K562 (cell line): ENCODE data around the gene ECHDC3. TPM values are rescaled to one million over a fixed set of nuclear protein-coding genes. Genes with fewer than 3 reads are reported as not detected.

Experiments
- DDX20 ChIP-seq: fragments of 450-650 bp; IDR thresholded peaks from 2 replicates; pipeline ENCODE4 v1.6.1; 2016; ENCODE audit warnings: missing genetic modification characterization, low read depth, mild to moderate bottlenecking, missing compliant biosample characterization, moderate library complexity
- DIDO1 ChIP-seq: fragments of 450-650 bp; IDR thresholded peaks from 2 replicates; pipeline ENCODE4 v1.6.1; 2016; ENCODE audit warnings: low read depth, missing biosample characterization, missing genetic modification characterization
- polyA plus RNA-seq, 8 experiments: library from polyadenylated mRNA; depleted of rRNA in 4 of 8; stranded (reverse) in 5 of 8; unstranded in 3 of 8; fragments of >200 nt; fragmentation: Nextera tagmentation in 2 of 8; fragmentation: Illumina TruSeq in 1 of 8; extraction: Ambion mirVana in 2 of 8; extraction: Trizol in 1 of 8; gene quantifications; 2 replicates each; pipeline versions ENCODE4 v1.2.1 to v1.2.3, GENCODE V29; 2011 to 2014; ENCODE audit warnings: inconsistent platforms in 1 of 8, missing spikeins in 1 of 8
- total RNA-seq, 7 experiments: library from RNA; depleted of rRNA in 6 of 7; stranded (reverse); fragments of >200 nt in 6 of 7; fragmentation: Illumina TruSeq in 2 of 7; extraction: Trizol in 2 of 7; gene quantifications; 2 replicates each; pipeline versions ENCODE4 v1.2.1 to v1.2.3, GENCODE V29; 2011 to 2021; ENCODE audit warnings: low replicate concordance in 1 of 7
- TF ChIP-seq, protein P1 (sequence below): fragments of 250-450 bp; sonication (Bioruptor Pico); IDR thresholded peaks from 2 replicates; pipeline ENCODE4 v1.4.0; 2020; ENCODE audit warnings: mild to moderate bottlenecking, moderate library complexity
- TF ChIP-seq, protein P2 (sequence below): fragments of 450-650 bp; IDR thresholded peaks from one replicate; pipeline ENCODE4 v1.6.1; 2018; ENCODE audit warnings: mild to moderate bottlenecking, moderate library complexity; ENCODE audit not compliant: partially characterized antibody

Gene ECHDC3
- total and polyA plus RNA-seq, 9 of the 15 experiments (the other 6 are each of a cell fraction or from before 2014, with no cell fraction given) = 0.53 to 21.9 (median 15.7) TPM

DNA sequence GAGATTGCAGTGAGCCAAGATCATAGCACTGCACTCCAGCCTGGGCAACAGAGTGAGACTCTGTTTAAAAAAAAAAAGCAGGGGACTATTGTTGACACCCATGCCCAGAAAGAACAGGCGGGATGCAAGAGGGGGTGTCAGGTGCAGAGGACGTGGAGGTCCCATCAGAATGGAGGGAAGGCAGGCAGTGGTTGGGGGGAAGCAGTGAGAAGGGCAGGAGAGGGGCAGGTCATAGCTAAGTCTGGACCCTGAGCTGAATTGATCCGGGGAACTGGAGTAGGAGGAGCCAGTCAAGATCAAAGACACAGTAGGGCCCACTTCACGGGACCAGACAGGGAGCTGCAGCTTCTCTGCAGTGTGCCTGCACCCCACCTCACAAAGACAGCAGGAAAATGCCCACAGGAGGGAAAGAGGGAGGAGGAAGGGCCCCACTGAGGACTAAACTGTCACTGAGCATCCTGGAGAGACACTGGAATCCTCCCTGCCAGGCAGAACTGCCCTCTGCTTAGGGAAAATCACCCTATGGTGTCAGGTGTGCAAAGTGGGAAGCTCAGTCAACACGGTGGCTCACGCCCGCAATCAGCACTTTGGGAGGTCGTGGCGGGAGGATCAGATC, 27.3 kb upstream of the ECHDC3 start (continued):
- TF ChIP-seq, protein P1, sequence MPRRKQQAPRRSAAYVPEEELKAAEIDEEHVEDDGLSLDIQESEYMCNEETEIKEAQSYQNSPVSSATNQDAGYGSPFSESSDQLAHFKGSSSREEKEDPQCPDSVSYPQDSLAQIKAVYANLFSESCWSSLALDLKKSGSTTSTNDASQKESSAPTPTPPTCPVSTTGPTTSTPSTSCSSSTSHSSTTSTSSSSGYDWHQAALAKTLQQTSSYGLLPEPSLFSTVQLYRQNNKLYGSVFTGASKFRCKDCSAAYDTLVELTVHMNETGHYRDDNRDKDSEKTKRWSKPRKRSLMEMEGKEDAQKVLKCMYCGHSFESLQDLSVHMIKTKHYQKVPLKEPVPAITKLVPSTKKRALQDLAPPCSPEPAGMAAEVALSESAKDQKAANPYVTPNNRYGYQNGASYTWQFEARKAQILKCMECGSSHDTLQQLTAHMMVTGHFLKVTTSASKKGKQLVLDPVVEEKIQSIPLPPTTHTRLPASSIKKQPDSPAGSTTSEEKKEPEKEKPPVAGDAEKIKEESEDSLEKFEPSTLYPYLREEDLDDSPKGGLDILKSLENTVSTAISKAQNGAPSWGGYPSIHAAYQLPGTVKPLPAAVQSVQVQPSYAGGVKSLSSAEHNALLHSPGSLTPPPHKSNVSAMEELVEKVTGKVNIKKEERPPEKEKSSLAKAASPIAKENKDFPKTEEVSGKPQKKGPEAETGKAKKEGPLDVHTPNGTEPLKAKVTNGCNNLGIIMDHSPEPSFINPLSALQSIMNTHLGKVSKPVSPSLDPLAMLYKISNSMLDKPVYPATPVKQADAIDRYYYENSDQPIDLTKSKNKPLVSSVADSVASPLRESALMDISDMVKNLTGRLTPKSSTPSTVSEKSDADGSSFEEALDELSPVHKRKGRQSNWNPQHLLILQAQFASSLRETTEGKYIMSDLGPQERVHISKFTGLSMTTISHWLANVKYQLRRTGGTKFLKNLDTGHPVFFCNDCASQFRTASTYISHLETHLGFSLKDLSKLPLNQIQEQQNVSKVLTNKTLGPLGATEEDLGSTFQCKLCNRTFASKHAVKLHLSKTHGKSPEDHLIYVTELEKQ (CRISPR knock-in tag) = no peak
- TF ChIP-seq, protein P2, sequence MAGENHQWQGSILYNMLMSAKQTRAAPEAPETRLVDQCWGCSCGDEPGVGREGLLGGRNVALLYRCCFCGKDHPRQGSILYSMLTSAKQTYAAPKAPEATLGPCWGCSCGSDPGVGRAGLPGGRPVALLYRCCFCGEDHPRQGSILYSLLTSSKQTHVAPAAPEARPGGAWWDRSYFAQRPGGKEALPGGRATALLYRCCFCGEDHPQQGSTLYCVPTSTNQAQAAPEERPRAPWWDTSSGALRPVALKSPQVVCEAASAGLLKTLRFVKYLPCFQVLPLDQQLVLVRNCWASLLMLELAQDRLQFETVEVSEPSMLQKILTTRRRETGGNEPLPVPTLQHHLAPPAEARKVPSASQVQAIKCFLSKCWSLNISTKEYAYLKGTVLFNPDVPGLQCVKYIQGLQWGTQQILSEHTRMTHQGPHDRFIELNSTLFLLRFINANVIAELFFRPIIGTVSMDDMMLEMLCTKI = no peak
- TF ChIP-seq DIDO1 (tag) (no peak), DDX20 (tag) (no peak)
